DND-41 (cell line): ENCODE results near the gene GPD1L.

ENCODE experiments used
- EZH2 ChIP-seq: IDR thresholded peaks from 3 replicates; pipeline ENCODE4 v1.6.1; 2012; ENCODE audit warnings: borderline replicate concordance, low read depth, mild to moderate bottlenecking, moderate library complexity, low read length, inconsistent platforms; ENCODE audit not compliant: severe bottlenecking
- TF ChIP-seq, protein P1 (sequence below): IDR thresholded peaks from 2 replicates; pipeline ENCODE4 v1.5.1; 2012; ENCODE audit warnings: borderline replicate concordance, low read length, moderate library complexity, mild to moderate bottlenecking; ENCODE audit not compliant: poor library complexity, severe bottlenecking; ENCODE audit errors: extremely low read depth

DNA sequence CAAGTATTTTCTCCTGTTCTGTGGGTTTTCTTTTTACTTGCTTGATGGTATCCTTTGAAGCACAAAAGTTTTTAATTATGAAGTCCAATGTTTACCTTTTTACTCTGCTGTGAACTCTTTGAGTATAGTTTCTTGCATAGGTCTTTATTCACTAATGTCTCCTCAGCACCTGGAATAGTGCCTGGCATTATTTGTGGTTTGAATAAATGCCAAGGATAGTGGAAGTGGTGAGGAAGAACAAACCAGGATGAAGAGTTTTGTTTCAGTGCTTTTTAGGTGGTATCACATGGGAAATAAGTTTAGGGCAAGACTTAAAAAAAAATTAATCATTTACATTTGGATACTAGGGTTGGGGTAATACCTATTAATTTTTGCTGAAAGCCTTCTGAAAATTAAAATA, 25.7 kb downstream of the GPD1L start:
- TF ChIP-seq, protein P1, sequence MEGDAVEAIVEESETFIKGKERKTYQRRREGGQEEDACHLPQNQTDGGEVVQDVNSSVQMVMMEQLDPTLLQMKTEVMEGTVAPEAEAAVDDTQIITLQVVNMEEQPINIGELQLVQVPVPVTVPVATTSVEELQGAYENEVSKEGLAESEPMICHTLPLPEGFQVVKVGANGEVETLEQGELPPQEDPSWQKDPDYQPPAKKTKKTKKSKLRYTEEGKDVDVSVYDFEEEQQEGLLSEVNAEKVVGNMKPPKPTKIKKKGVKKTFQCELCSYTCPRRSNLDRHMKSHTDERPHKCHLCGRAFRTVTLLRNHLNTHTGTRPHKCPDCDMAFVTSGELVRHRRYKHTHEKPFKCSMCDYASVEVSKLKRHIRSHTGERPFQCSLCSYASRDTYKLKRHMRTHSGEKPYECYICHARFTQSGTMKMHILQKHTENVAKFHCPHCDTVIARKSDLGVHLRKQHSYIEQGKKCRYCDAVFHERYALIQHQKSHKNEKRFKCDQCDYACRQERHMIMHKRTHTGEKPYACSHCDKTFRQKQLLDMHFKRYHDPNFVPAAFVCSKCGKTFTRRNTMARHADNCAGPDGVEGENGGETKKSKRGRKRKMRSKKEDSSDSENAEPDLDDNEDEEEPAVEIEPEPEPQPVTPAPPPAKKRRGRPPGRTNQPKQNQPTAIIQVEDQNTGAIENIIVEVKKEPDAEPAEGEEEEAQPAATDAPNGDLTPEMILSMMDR = no peak
- no peak for TF ChIP-seq EZH2
